GM12878 (cell line): ENCODE measurements around the gene BSN. TPM values are rescaled to one million over a fixed set of nuclear protein-coding genes. Genes with fewer than 3 reads are reported as not detected.

ENCODE experiments used
- ATAC-seq: fragments of 200-7000 bp; cut with Tn5 transposase; 3 replicates; pipeline ENCODE4 v1.9.1; 2020; ENCODE audit warnings: mild to moderate bottlenecking, moderate library complexity
- BruUV-seq: library from RNA; stranded (reverse); fragments of 400-500 nt; replicated peaks from 2 replicates; lab custom pipeline; 2021; lab: Mats Ljungman, UMichigan
- CTCF ChIA-PET: fragments of 300-600 bp; sonication (Branson Sonifier 250); formaldehyde crosslinking; extraction: SDS; loops from one replicate; lab custom pipeline; 2021; ENCODE audit warnings: inconsistent platforms; lab: Yijun Ruan, JAX
- POLR2A ChIA-PET: fragments of 350-600 bp; formaldehyde crosslinking; extraction: SDS; loops from one replicate; lab custom pipeline; 2021; ENCODE audit warnings: inconsistent platforms; lab: Charles Lee
- RAD21 ChIA-PET: fragments of 300-600 bp; sonication (Branson Sonifier 250); formaldehyde crosslinking; loops from one replicate; lab custom pipeline; 2023; ENCODE audit warnings: antibody characterized with exemption; ENCODE audit not compliant: unreplicated experiment; lab: Charles Lee
- SMC1A ChIA-PET: fragments of 300-600 bp; sonication (Branson Sonifier 250); formaldehyde crosslinking; loops from one replicate; lab custom pipeline; 2023; ENCODE audit not compliant: unreplicated experiment, uncharacterized antibody; lab: Charles Lee
- DNase-seq: peaks from one replicate; pipeline ENCODE4 v3.0.0-alpha.2; 2011; ENCODE audit warnings: low read depth, low spot score
- FAIRE-seq: peaks from 3 replicates; lab custom pipeline; 2011; peaks lifted over from hg19 to GRCh38; lab: Jason Lieb, UNC
- H2AFZ ChIP-seq: 2 replicates; pipeline ENCODE4 v1.6.0; 2011; ENCODE audit warnings: low read depth, low read length, control low read depth; ENCODE audit not compliant: control insufficient read depth
- H3K27ac ChIP-seq: 2 replicates; pipeline ENCODE4 v1.5.1; 2011; ENCODE audit warnings: control low read depth; ENCODE audit not compliant: control insufficient read depth, insufficient read depth
- H3K27me3 ChIP-seq, 2 experiments: replicated peaks in 1 of 2; 2 replicates each; pipeline versions ENCODE4 v1.6.0 to v1.6.1; 2011; ENCODE audit warnings: low read length in 1 of 2; ENCODE audit not compliant: control insufficient read depth in 2 of 2, insufficient read depth in 2 of 2
- H3K36me3 ChIP-seq, 2 experiments: 2 replicates each; pipeline ENCODE4 v1.5.1; 2011; ENCODE audit warnings: low read length in 1 of 2; ENCODE audit not compliant: control insufficient read depth in 2 of 2, insufficient read depth in 2 of 2
- H3K4me1 ChIP-seq: 2 replicates; pipeline ENCODE4 v1.6.1; 2011; ENCODE audit warnings: mild to moderate bottlenecking, low read length, moderate library complexity, mixed read lengths; ENCODE audit not compliant: control insufficient read depth, insufficient read depth
- H3K4me2 ChIP-seq: 2 replicates; pipeline ENCODE4 v1.6.0; 2011; ENCODE audit warnings: control low read depth; ENCODE audit not compliant: control insufficient read depth, insufficient read depth
- H3K4me3 ChIP-seq: fragments of 200-600 bp; sonication (generic); 2 replicates; pipeline ENCODE4 v1.5.1; 2016
- H3K79me2 ChIP-seq: 2 replicates; pipeline ENCODE4 v1.6.0; 2011; ENCODE audit warnings: low read length; ENCODE audit not compliant: control insufficient read depth, insufficient read depth
- H3K9ac ChIP-seq: 2 replicates; pipeline ENCODE4 v1.8.0; 2011; ENCODE audit warnings: low read length, control low read depth, mixed read lengths; ENCODE audit not compliant: control insufficient read depth, insufficient read depth
- H3K9me3 ChIP-seq: replicated peaks from 3 replicates; pipeline ENCODE4 v1.5.1; 2011; ENCODE audit warnings: mild to moderate bottlenecking, low read length; ENCODE audit not compliant: control insufficient read depth, insufficient read depth
- H4K20me1 ChIP-seq: 2 replicates; pipeline ENCODE4 v1.6.0; 2011; ENCODE audit not compliant: control insufficient read depth, insufficient read depth
- EED ChIP-seq: sonication (generic); IDR thresholded peaks from 2 replicates; pipeline ENCODE4 v1.6.1; 2016; ENCODE audit warnings: antibody characterized with exemption, low read depth
- FOXM1 ChIP-seq: IDR thresholded peaks from 2 replicates; pipeline ENCODE4 v1.6.1; 2012; ENCODE audit warnings: low read depth, mild to moderate bottlenecking, inconsistent platforms, low read length, moderate library complexity
- HDAC6 ChIP-seq: fragments of 200-600 bp; sonication (generic); IDR thresholded peaks from one replicate; pipeline ENCODE4 v1.8.0; 2017; ENCODE audit warnings: antibody characterized with exemption; ENCODE audit not compliant: unreplicated experiment
- MYC ChIP-seq: IDR thresholded peaks from 2 replicates; pipeline ENCODE4 v1.6.1; 2011; ENCODE audit warnings: mild to moderate bottlenecking, low read length, moderate library complexity, inconsistent platforms; ENCODE audit not compliant: insufficient read depth, insufficient replicate concordance, insufficient read length, severe bottlenecking
- RFX5 ChIP-seq: IDR thresholded peaks from 2 replicates; pipeline ENCODE4 v1.6.1; 2011; ENCODE audit warnings: low read depth, low read length, improper control_type of control experiment
- WGBS: methylation state at CpG from one replicate; pipeline ENCODE4 v1.1.6; 2016; ENCODE audit warnings: low lambda C conversion rate; ENCODE audit not compliant: insufficient replicate concordance, insufficient coverage; ENCODE audit errors: missing lambda C conversion rate; 5-methylcytosine and 5-hydroxymethylcytosine counted together
- in situ Hi-C: fragments of 300-500 bp; cut with MboI; formaldehyde crosslinking; loops from 9 replicates; pipeline ENCODE4 v1.14.3; 2018; ENCODE audit warnings: mixed read lengths
- intact Hi-C: fragments of 100-400 bp; cut with micrococcal nuclease; formaldehyde crosslinking; loops from one replicate; pipeline ENCODE4 v1.14.2; 2022; ENCODE audit not compliant: unreplicated experiment
- polyA plus RNA-seq, 11 experiments: library from polyadenylated mRNA; depleted of rRNA in 4 of 11; unstranded in 6 of 11; stranded (reverse) in 5 of 11; fragments of >200 nt; fragmentation: Nextera tagmentation in 4 of 11; fragmentation: Illumina TruSeq in 1 of 11; extraction: Ambion mirVana in 4 of 11; extraction: Trizol in 1 of 11; gene quantifications; 1 replicate in 1 of 11; 2 replicates in 10 of 11; pipeline versions ENCODE4 v1.2.1 to v1.2.3, GENCODE V29; 2011 to 2016; ENCODE audit warnings: inconsistent platforms in 2 of 11, missing spikeins in 2 of 11, low read depth in 1 of 11
- total RNA-seq, 4 experiments: library from RNA; depleted of rRNA in 3 of 4; stranded (reverse); fragments of >200 nt in 3 of 4; fragmentation: Illumina TruSeq in 1 of 4; extraction: Trizol in 1 of 4; gene quantifications; 2 replicates each; pipeline versions ENCODE4 v1.2.1 to v1.2.3, GENCODE V29; 2013 to 2021
- TF ChIP-seq, protein P1 (sequence below): fragments of 450-650 bp; formaldehyde crosslinking; IDR thresholded peaks from 2 replicates; pipeline ENCODE4 v1.4.0; 2022; ENCODE audit warnings: mild to moderate bottlenecking, moderate library complexity
- TF ChIP-seq, protein P2 (sequence below): IDR thresholded peaks from 2 replicates; pipeline ENCODE4 v1.6.1; 2011; ENCODE audit warnings: mild to moderate bottlenecking, low read depth, low read length, moderate library complexity; ENCODE audit not compliant: insufficient replicate concordance

Gene BSN
- total and polyA plus RNA-seq, 10 of the 15 experiments (the other 5 are each of a cell fraction or from before 2014, with no cell fraction given) = under 0.01 to 0.19 (median 0.05) TPM; not detected in 1

DNA sequence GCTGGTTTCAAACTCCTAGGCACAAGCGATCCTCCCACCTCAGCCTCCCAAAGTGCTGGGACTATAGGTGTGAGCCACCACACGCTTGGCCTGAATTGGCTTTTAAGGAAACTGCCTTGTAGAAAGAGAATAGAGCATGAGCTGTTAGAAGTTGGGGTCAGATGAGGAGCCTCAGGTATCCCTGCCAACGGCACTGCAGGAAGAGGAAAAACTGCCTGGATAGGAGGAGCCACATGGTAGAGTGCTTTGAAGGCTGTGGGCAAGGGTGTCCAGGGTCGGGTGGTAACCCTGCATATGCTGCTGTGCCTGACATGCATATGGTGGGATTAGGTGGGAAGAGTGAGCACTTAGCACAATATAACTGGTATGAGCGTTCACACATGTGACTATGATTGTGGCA is 55.0 kb downstream of the BSN start (continued):
- TF ChIP-seq, protein P1, sequence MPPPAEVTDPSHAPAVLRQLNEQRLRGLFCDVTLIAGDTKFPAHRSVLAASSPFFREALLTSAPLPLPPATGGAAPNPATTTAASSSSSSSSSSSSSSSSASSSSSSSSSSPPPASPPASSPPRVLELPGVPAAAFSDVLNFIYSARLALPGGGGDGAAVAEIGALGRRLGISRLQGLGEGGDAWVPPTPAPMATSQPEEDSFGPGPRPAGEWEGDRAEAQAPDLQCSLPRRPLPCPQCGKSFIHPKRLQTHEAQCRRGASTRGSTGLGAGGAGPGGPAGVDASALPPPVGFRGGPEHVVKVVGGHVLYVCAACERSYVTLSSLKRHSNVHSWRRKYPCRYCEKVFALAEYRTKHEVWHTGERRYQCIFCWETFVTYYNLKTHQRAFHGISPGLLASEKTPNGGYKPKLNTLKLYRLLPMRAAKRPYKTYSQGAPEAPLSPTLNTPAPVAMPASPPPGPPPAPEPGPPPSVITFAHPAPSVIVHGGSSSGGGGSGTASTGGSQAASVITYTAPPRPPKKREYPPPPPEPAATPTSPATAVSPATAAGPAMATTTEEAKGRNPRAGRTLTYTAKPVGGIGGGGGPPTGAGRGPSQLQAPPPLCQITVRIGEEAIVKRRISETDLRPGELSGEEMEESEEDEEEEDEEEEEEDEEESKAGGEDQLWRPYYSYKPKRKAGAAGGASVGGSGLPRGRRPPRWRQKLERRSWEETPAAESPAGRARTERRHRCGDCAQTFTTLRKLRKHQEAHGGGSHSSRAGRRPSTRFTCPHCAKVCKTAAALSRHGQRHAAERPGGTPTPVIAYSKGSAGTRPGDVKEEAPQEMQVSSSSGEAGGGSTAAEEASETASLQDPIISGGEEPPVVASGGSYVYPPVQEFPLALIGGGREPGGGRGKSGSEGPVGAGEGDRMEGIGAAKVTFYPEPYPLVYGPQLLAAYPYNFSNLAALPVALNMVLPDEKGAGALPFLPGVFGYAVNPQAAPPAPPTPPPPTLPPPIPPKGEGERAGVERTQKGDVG (CRISPR knock-in tag) = no peak
- TF ChIP-seq EED = no peak
- TF ChIP-seq, protein P2, sequence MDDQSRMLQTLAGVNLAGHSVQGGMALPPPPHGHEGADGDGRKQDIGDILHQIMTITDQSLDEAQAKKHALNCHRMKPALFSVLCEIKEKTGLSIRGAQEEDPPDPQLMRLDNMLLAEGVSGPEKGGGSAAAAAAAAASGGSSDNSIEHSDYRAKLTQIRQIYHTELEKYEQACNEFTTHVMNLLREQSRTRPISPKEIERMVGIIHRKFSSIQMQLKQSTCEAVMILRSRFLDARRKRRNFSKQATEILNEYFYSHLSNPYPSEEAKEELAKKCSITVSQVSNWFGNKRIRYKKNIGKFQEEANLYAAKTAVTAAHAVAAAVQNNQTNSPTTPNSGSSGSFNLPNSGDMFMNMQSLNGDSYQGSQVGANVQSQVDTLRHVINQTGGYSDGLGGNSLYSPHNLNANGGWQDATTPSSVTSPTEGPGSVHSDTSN = no peak
- TF ChIP-seq RFX5 = no peak
- TF ChIP-seq MYC = no peak
- TF ChIP-seq HDAC6 = no peak

DNA sequence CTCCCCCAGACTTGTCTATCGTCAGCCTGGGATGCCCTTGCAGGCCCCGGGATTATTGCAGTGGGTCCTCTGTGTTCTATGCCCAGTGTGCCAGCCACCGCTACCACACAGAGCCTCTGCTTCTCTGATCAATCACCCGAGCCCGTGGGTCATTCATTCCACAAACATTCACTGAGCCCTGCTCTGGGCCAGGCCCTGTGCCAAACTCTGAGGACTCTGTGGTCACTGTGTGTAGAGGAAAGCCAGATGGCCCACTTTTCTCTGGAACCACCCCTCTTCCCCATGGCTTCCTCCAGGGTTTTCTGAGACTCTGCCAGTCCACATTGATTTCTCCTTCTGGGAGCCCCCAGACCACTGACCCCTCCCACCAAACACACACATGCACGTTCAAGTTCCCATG is 55.5 kb downstream of the BSN start:
- no peaks in the 10 kb centered on the region for H4K20me1 ChIP-seq
- no peaks in the 10 kb centered on the region for H3K9me3 ChIP-seq
- no peak overlapping the region for H3K9ac ChIP-seq
- no peak for TF ChIP-seq FOXM1
- CTCF ChIA-PET = interaction anchor here (0.9 kb wide), 1 partner anchor 70 kb away, joined by 3 read pairs; no protein-coding TSS in a partner anchor
- no peak for DNase-seq
- in situ Hi-C loops (no loop called here), intact Hi-C loops (no loop called here)
- H3K4me3 ChIP-seq = no peak overlapping the region
- H3K79me2 ChIP-seq = no peaks in the 10 kb centered on the region
- POLR2A ChIA-PET = no interaction called here
- H3K27me3 ChIP-seq = 0 out of 4 replicates have a peak, but pooled peaks cover 0 to 3% of the 10 kb centered on the region in 2 experiments
- no peaks in the 10 kb centered on the region for H3K36me3 ChIP-seq
- ATAC-seq = no peak
- H3K4me1 ChIP-seq = no peaks in the 10 kb centered on the region
- H3K27ac ChIP-seq = no peak overlapping the region
- RAD21 ChIA-PET = no interaction called here
- SMC1A ChIA-PET = no interaction called here
- no peak for FAIRE-seq
- BruUV-seq = no TSS peak
- no peak overlapping the region for H3K4me2 ChIP-seq
- no peak overlapping the region for H2AFZ ChIP-seq
- 27% methylated on average over 6 of the region's 6 CpGs for WGBS
